ENCODE measurements around the gene CTTN.
"Not testable (repeated sequence)": the region's sequence is repeated elsewhere in the genome, so short reads cannot be mapped to it uniquely, and the experiment has no call there.

CTTN gene

DNA sequence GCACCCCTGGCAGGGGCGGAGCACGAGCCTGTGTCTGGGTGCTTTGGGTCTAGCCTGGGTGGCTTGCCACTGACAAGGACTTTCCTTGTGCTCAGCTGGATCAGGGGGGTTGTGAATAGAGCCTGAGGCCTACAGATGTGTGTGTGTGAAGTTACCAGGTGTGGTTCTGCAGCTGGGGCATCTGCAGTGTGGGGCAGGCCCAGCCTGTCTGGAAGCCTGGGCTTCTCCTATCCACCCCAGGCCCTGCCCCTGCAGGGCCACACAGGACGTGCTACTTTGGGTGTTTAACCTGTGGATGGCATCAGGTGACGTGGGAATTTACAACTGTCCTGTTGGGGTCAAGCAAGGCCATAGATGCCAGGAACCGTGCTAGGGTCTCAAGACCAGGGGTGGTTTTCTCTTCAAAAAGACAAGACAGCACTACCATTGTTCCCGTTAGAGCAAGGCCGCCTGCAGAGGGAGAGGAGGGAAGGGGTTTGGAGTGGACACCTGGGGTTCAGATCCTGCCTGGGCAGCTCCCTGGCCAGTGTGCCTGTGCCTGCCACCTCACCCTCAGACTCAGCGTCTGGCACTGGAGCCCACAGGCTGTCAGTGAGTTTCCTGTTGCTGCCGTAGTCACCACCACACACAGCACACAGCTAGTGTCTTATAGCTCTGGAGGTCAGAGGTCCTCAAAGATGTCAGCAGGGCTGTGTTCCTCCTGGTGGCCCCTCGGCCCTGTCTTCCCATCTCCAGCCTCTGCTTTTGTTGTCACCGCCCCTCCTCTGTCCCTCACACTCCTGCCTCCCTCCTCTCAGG lies 31.6 kb downstream of the CTTN start:
- no peak for DNase-seq (ENCODE audit: low spot score)

DNA sequence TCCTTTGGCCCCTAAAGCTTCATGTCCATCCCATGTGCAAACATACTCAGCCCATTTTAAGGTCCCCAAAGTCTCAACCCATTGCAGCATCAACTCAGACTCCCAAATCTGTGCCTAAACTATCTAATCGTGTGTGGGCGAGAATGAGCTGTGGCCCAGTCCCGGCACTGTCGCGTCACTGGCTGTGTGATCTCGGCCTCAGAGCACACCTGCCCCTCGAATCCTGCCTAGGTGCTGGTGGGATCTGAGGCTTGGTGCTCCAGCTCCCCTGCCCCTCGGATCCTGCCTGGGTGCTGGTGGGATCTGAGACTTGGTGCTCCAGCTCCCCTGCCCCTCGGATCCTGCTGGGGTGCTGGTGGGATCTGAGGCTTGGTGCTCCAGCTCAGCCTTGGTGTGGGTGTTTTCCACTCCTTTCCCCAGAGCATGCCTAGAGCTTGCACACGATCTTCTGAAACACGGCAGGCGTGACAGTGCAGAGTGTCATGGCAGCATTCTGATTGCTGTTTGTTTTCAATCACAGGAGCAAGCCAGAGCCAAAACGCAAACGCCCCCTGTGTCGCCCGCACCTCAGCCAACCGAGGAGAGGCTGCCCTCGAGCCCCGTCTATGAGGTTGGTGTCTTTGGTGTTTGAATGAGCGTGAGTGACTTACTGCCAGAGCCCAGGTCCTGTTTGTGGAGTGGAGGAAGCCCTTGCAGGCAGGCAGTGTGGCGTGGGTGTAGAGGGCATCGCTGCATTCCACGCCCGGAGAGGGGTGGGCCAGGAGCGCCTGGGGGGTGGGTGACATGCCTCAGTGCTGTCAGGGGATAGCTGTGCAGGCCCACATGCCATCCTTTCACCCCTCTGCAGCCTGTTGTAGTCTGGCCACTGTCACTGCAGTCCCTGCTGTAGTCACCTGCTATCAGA lies 32.6 kb downstream of the CTTN start:
- no peak for DNase-seq (ENCODE audit: low spot score)

DNA sequence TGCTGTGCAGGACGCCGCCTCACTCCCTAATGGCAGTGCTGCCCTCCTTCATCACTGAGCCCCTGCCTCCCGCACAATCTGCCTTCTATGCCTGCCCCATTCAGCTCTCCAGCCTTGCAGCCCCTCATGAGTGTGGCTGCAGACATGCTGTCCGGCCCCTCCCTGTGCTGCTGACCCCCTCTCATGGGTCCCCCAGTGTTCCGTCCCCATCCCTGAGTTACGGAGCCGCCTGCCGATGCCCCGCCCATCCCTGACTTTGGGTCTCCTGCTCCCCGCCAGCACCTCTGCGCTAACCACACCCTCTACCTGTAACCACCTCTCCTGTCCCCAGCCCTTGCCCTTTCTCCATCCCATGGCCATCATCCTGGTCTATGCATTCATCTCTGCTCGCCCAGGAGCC lies 33.3 kb downstream of the CTTN start:
- no peak for DNase-seq (ENCODE audit: low spot score)

DNA sequence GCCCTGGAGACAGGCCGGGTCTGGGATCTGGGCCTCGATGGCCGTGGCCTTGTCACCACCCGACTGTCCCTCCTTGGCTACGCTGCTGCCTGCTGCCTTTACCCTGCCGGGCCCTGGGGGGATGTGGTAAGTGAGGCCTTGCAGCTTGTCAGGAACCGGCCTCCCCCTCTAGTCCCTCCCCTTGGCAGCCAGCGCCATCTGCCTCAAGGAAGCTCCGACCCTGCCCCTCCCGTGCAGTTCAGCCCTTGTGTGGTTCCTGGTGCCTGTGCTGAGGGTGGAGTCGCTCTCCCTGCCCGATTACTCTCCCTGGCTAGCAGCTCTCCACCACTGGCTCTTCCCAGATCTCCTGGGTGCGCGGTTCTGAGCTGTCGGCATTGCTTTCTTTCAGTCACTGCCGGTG lies 33.7 kb downstream of the CTTN start:
- no peak for DNase-seq (ENCODE audit: low spot score)

DNA sequence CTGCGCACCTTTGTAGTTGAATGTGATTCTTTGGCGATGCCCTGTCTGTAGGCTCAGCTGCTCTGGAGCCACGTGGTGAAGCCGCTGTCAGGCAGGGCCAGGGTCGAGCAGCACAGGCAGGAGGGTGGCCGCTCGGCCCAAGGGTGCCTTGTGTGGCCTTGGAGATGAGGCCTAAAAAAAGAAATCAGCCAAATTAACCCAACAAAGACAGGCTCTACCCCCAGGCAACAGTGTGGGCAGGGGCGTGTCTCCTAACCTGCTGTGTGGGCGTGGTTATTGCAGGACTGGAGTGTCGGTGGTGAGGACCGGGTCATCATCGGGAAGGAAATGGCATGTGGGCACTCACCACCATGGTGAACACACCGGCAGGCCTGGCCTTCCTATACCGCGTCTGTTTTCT lies 34.3 kb downstream of the CTTN start:
- DNase-seq (ENCODE audit: low spot score), result no peak

DNA sequence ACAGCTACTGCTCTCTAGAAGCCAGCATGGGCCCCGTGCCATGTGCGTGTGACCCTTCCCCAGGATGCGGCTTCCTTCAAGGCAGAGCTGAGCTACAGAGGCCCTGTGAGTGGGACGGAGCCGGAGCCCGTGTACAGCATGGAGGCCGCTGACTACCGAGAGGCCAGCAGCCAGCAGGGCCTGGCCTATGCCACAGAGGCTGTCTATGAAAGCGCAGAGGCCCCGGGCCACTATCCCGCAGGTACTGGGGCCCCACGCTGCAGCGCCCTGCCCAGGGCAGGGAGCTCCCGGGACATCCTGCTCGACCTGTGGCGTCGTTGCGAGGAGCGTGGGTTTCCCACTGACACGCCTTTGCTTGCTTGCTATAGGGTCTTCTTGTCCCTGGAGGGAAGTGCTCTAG lies 34.7 kb downstream of the CTTN start:
- no peak for DNase-seq (ENCODE audit: low spot score)

DNA sequence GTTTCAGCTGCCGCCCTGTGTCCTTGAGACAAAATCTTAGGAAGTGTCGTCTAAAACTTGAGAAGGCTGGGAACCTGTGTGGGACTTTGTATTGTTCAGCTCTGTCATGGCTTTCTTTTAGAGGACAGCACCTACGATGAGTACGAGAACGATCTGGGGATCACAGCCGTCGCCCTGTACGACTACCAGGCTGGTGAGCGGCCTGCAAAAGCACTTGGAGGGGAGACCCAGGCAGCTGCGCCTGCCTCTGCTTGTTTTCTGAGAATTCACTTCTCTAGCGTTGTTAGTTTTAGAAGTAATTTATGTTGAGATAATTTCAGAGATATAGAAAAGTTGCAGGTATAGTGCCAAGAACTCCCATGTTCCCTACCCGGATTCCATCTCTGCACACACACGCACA lies 35.2 kb downstream of the CTTN start:
- DNase-seq (ENCODE audit: low spot score), result no peak

DNA sequence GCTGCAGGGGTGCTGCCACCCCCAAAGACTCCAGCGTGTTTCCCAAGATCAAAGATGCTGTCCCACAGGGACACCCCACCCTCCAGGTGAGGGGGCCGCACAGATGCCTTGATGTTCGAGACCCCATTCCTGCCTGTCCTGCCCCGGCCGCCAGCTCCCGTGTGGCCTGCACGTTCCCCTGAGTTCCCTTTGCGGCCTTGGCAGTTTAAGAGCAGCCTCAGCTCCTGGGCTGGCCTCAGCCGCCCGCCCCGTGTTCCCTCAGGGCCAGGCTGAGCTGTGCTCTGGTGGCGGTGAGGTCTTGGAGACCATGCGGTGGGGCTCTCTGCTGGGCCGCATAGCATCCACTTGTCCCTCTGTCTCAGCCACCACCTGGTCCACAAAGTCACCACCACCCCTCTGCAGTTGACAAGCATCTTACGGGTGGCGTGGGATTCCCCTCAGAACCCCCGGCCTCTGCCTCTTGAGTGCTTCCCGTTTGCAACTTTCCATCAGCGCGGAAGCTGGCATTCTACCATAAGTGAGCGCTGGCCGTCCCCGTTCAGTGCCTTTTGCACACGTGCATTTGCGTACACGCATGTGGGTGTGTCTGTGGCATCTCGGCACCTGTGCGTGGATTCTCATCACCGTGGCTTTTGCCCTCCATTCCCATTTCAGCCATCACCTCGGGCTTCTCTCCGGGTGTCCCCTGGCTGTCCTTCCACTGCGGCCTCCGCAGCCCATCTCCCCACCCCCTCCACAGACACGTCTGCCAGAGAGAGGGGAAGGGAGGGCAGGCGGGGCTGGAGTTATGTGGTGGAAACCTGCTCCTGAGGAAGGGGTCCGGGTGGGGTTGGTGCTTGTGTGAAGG lies 35.9 kb downstream of the CTTN start:
- no peak for DNase-seq (ENCODE audit: low spot score)

DNA sequence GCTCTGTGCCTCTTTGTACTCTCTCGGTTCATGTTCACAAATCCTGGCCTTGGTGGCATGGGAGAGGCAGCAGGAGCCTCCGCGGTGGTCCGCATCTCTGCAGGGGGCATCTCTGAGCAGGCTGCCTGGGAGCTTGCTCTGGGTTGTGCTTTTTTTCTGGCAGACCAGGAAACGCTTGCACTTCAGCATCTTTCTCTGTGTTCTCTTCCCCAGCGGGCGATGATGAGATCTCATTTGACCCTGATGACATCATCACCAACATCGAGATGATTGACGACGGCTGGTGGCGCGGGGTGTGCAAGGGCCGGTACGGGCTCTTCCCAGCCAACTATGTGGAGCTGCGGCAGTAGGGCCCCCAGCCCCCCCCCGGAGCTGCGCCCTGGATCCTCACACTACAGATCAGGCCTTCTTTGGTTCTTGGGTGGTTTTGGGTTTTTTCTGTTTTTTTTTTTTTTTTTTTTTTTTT lies 36.5 kb downstream of the CTTN start:
- DNase-seq (ENCODE audit: low spot score), result no peak

DNA sequence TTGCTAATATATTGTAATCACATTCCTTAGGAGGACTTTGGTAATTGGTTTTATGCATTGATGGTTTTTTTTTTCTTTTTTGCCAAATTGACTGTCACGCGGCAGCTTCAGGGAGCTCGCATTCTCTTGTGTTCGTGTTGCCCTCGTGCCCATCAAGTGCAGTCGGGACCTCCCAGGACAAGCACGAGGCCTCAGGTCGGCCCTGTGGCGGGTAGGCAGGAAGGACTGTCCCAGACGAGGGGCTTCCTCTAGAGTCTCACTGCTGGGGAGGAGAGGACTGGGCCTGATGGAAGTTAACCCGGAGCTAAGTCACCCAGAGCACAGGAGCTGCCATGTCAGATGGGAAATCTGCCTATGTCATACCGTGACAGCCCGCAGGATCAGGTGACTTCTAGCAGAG lies 37.0 kb downstream of the CTTN start:
- DNase-seq (ENCODE audit: low spot score), result no peak

DNA sequence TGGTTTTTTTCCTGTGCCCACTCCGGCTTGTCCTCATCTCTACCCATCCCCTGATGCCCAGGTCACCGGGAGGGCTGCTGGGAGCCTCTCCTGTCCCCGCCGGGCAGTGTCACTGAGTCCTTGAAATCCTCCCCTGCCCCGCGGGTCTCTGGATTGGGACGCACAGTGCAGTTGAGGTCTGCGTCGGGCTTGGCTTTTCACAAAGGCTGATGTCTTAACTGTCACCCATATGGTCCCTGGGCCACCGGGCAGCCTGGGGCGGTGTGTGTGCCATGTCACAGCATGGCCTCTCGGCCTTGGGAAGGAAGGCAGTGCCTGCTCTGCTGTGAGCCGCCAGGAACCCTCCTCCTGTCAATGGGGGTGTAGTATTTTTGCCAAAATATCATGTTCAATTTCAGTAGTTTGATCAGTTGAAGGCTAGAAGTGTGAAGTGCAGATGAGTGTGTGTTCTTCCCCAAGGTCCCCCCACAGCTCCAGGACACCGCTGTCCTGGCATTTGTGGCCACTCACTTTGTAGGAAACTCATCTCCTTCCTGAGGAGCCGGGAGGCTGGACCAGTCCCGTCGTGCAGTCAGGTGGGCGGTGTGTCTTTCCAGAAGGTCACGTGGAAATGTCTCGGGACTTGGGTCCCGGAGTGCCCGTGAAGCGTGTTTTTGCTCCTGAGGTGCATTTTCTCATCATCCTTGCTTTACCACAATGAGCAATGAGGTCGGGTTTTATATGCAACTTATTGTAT lies 37.6 kb downstream of the CTTN start:
- no peak for DNase-seq (ENCODE audit: low spot score)

DNA sequence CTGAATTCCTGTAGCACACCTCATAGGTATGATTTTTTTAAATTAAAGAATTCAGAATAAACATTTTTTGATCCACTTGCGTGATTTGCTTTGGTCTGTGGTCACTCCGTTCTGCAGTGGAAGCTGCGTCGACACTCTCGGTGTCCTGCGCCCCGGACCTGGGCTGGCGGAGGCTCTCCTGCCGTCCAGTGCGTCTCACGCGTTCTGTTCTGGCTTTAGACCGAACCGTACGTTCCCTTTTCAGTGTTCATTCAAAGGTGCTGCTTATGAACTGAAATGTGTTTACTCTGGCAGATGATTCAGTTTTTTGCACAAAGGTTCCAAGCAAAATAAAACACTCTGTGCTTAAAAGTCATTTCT lies 38.2 kb downstream of the CTTN start:
- DNase-seq (ENCODE audit: low spot score), result no peak

DNA sequence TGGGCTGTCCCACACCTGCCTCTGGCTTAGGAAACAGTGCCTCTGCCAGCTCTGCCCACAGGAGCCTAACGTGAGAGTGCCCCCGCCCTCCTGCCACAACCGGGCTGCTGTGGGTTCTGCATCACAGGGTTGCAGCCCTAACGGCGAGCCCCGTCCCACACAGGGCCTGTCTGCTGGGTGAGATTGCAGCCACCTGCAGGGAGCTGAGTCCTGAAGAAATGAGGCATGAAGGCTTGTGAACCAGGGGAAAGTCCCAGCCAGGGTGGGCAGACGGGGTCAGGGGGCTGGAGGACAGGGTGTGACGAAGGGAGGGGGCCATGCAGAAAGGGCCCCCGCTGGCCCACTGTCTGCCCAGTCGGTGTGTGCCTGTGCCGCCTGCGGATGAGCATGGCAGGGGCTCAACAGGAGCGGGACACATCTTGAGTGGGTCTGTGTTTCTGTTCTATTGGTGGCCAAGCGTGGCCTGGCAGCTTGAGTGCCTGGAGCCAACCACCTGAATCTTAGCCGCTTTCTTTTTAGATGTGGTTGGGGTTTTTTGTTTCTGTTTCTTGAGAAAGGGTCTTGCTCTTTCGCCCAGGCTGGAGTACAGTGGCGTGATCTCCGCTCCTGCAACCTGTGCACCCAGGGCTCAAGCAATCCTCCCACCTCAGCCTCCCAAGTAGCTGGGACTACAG lies 38.9 kb downstream of the CTTN start:
- no peak for DNase-seq (ENCODE audit: low spot score)

DNA sequence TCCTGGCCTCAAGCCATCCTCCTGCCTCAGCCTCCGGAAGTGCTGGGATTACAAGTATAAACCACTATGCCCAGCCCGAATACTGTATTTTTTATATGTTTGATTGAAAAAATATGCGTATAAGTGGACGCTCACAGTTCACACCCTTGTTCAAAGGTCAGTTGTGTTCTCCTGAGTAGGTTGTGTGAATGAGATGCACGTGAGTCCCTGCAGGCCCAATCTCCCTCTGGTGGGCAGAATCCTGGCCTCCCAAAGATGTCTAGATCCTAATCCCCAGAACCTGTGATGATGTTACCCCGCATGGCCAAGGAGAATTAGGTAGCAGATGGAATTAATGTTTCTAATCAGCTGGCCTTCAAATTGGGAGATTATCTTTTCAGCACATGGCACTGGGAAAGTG lies 41.9 kb downstream of the CTTN start:
- no peak for DNase-seq (ENCODE audit: low spot score)

DNA sequence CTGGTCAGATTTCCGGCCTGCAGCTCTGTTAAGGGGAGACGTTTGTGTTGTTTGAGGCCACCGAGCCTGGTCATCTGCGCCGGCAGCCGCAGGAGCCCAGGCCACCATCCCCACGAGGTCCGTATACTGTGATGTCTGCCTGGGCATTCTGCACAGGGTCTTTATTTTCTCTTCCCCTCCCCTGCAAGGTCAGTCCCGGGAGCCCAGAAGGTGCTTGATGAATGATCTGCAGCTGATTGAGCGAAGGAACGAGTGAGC lies 45.4 kb downstream of the CTTN start:
- no peak for DNase-seq (ENCODE audit: low spot score)

DNA sequence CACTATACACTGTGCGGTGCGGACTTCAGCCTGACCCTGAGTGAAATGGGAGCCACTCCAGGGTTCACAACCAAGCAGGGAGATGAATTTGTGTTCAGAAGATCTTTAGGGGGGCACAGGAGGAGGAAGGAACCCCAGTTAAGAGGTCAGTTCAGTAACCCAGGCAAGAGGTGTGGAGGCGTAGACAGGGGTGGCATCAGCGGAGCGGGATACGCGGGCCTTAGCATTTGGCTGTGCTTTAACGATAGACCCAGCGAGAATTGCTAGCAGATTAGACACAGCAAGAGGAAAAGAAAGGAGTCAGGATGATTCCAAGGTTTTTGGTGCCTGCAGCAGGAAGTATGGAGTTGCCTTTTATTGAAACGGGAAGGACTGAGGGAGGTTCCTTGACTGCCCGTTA lies 46.8 kb downstream of the CTTN start:
- no peak for DNase-seq (ENCODE audit: low spot score)

DNA sequence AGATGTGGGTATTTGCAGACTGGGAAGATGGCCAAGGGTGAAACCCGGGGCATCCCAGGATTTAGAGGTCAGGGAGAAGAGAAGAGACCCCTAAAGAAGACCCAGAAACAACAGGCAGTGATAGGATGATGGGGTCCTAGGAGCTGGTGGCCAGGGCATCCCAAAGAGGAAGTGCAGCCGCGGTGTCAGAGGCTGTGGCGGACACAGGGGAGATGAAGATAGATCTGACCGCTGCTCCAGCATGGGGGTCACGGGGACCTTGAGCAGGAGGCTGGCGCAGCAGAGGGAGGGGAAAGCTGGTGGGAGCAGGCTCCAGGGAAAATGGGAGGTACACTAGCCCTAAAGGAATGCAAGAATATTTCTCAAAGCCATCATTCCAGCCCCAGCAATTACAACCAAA lies 47.3 kb downstream of the CTTN start:
- DNase-seq (ENCODE audit: low spot score), result no peak

DNA sequence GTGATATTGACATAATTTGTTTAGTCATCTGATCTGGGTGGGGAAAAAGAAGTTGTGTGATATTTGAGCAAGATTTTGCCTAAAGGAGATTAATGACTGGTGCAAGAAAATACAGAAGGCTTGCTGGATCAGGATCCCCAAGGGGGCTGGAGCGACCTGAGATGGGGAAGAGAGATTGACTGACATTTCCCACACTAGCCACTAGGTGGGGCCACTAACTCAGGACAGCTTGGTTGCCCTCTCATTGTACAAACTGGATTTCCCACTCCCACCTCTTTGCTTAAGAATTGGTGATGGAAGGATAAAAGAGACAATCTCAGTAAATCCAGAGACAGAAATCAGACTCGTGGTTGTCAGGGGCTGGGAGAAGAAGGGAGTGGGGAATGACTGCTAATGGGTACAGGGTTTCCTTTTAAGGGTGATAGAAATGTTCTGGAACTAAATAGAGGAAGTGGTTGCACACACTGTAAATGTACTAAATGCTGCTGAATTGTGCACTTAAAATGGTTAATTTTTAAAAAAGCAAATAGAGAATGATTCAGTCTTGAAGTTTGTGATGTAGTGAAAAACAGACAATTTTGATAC lies 50.7 kb downstream of the CTTN start:
- DNase-seq (ENCODE audit: low spot score), result no peak

DNA sequence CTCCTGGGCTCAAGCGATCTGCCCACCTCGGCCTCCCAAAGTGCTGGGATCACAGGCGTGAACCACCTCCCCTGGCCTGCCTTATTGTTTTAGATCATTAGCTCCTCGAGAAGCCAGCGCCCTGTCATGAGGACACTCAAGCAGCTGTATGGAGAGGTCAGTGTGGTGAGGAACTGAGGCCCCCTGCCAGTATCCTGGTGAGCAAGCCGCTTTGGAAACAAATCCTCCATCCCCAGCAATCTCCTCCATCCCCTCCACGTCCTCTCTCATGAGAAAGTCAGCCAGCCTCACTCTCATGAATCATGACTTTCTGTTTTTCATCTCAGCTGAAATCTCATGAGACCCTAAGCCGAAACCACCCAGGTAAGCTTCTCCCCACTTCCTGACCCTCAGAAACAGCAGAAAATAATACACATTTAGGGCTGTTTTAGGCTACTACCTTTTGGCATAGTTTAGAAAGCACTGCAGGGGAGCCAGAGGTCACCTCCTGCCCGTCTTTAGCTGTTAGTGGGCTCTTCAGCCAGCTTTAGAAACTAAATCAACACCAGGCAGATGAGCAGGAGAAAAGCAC lies 56.0 kb downstream of the CTTN start:
- no peak for DNase-seq (ENCODE audit: low spot score)

DNA sequence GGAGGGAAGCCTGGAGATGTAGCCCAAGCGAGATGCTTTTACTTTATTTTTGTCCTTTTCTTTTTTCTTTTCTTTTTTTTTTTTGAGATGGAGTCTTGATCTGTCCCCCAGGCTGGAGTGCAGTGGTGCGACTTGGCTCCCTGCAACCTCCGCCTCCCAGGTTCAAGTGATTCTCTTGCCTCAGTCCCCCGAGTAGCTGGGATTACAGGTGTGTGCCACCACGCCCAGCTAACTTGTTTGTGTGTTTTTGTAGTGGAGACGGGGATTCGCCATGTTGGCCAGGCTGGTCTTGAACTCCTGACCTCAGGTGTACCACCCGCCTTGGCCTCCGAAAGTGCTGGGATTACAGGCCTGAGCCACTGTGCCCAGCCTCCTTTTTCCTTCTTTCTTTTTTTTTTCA lies 56.5 kb downstream of the CTTN start:
- DNase-seq (ENCODE audit: low spot score), result not testable (repeated sequence)

DNA sequence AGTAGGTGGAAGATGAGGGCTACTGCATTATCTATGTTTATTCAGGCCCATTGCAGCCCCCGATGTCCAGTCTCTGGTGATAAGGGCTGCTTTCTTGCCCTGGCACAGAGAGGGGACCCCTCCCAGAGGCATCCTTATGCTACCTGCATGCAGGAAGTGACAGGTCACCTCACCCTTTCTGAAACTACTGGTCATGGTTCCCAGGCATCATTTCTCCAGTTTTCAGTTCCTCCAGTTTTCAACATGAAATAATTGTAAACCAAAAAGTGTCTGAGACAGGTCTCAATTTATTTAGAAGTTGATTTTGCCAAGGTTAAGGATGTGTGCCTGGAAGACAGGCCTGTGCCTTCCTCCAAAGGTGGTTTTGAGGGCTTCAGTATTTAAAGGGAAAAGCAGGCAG lies 57.0 kb downstream of the CTTN start:
- DNase-seq (ENCODE audit: low spot score), result no peak

All from SW480 (cell line).